HCT116 (cell line): ENCODE measurements around the gene BLOC1S3.
A peak's percentile ranks its signal among the peaks of the same experiment; 100 is the strongest.

Experiments used
- CTCF ChIP-seq, 3 experiments: fragments of 200-600 bp in 1 of 3; sonication (generic) in 1 of 3; IDR thresholded peaks in 2 of 3; conservative IDR thresholded peaks in 1 of 3; 2 replicates each; pipeline ENCODE4 v1.5.1; 2012 to 2017; ENCODE audit warnings: low read depth in 2 of 3, low read length in 2 of 3, antibody characterized with exemption in 1 of 3, borderline replicate concordance in 1 of 3, control low read depth in 1 of 3, mild to moderate bottlenecking in 1 of 3, mixed read lengths in 1 of 3, mixed run types in 1 of 3, moderate library complexity in 1 of 3; ENCODE audit not compliant: insufficient read depth in 1 of 3
- EZH2 ChIP-seq: fragments of 200-600 bp; sonication (generic); IDR thresholded peaks from 2 replicates; pipeline ENCODE4 v1.6.1; 2017; ENCODE audit warnings: antibody characterized with exemption, mixed run types

DNA sequence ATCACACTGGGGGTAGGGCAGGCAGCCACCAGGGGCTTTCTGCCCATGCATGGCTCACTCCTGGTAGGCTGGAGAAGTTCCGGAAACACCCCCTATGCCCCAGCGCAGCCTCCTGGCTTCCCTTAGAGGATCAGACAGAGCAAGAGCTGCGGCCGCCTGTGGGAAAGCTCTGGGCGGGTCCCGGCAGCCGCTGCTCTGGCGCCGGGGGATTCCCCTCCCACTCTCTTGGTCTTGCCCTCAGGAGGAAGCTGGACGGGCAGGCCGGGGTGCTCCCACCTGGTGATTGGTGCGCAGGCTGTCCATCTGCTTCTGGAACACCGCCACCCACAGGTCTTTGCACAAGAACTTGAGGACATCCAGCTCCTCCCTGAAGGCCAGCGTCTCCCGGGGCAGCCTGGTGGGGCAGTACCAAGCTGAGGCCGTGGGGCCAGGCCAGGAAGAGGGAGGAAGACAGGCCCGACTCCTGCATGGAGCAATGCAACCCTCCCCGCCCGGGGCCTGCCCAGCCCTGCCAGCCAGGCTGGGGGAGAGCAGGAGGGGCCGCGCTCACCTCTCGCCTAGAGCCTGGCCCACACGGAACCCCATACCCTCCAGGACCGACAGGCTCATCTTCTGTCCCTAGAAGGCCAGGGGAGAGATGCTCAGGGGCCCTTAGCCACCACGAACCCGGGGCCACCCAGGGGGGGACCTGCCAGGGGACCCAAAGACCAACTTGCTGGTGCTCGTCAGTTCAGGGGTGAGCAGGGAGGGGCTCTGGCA lies 13.8 kb upstream of the BLOC1S3 start:
- TF ChIP-seq CTCF (IDR thresholded peaks at IDR 0.05 in 2 of 3, conservative IDR thresholded peaks at IDR 0.05 in 1 of 3; ENCODE audit: borderline replicate concordance in 1 of 3, insufficient read depth in 1 of 3, low read depth in 2 of 3, low read length in 2 of 3) (peak in 2 of 3 experiments; percentile 15 to 20; a peak in 2 of 6 replicates), EZH2 (no peak)
